HG03460 (cell line): ENCODE results near the gene GFPT2.

Source experiments
- ATAC-seq: cut with Tn5 transposase; IDR thresholded peaks from one replicate; pipeline ENCODE4 v1.9.1; 2021; ENCODE audit not compliant: unreplicated experiment

The GFPT2 gene

GRCh38 chr5:180378438-180379344 lies 25.6 kb upstream of the GFPT2 start:
- ATAC-seq, result no peak

GRCh38 chr5:180377556-180378197 lies 24.5 kb upstream of the GFPT2 start:
- no peak for ATAC-seq

- ATAC-seq, result no peak
Observed at GRCh38 chr5:180376511-180376910, 23.4 kb upstream of the GFPT2 start.

- no peak for ATAC-seq
Observed at GRCh38 chr5:180375955-180376354, 22.8 kb upstream of the GFPT2 start.

GRCh38 chr5:180375291-180375690 lies 22.2 kb upstream of the GFPT2 start:
- ATAC-seq, result no peak

GRCh38 chr5:180373870-180374269 lies 20.7 kb upstream of the GFPT2 start:
- ATAC-seq, result no peak

GRCh38 chr5:180373454-180373853 lies 20.3 kb upstream of the GFPT2 start:
- no peak for ATAC-seq

- ATAC-seq, result no peak
Observed at GRCh38 chr5:180371949-180372348, 18.8 kb upstream of the GFPT2 start.

GRCh38 chr5:180370861-180371641 lies 17.9 kb upstream of the GFPT2 start:
- ATAC-seq, result no peak

- ATAC-seq, result no peak
Observed at GRCh38 chr5:180367991-180368390, 14.9 kb upstream of the GFPT2 start.

GRCh38 chr5:180367300-180367699 lies 14.2 kb upstream of the GFPT2 start:
- ATAC-seq, result no peak

- ATAC-seq, result no peak
Observed at GRCh38 chr5:180366326-180366725, 13.2 kb upstream of the GFPT2 start.

- no peak for ATAC-seq
Observed at GRCh38 chr5:180365829-180366228, 12.7 kb upstream of the GFPT2 start.

GRCh38 chr5:180364306-180364856 lies 11.2 kb upstream of the GFPT2 start:
- ATAC-seq, result no peak

GRCh38 chr5:180360078-180360957 lies 7.2 kb upstream of the GFPT2 start:
- no peak for ATAC-seq

- no peak for ATAC-seq
Observed at GRCh38 chr5:180358694-180359093, 5.6 kb upstream of the GFPT2 start.

- ATAC-seq, result no peak
Observed at GRCh38 chr5:180358179-180358578, 5.0 kb upstream of the GFPT2 start.

GRCh38 chr5:180354966-180355365 lies 1.8 kb upstream of the GFPT2 start:
- ATAC-seq, result no peak

- ATAC-seq, result no peak
Observed at GRCh38 chr5:180353980-180354452, 880 bp upstream of the GFPT2 start.
